GM18861 (cell line): ENCODE results near the gene UBE2L3.
A peak's percentile ranks its signal among the peaks of the same experiment; 100 is the strongest.
"Not testable (repeated sequence)": the region's sequence is repeated elsewhere in the genome, so short reads cannot be mapped to it uniquely, and the experiment has no call there.

Source experiments
- ATAC-seq: cut with Tn5 transposase; IDR thresholded peaks from one replicate; pipeline ENCODE4 v1.9.1; 2021; ENCODE audit not compliant: unreplicated experiment

Gene UBE2L3

GRCh38 chr22:21626073-21626734, 58.7 kb downstream of the UBE2L3 start:
- no peak for ATAC-seq

GRCh38 chr22:21626735-21627469, 59.4 kb downstream of the UBE2L3 start:
- ATAC-seq = no peak

- no peak for ATAC-seq
Measured at GRCh38 chr22:21628386-21629254, 61.1 kb downstream of the UBE2L3 start.

GRCh38 chr22:21629255-21630149, 62.0 kb downstream of the UBE2L3 start, which contains the start of gene YDJC:
Gene YDJC (minus strand): TSS chr22:21630022. CDS start chr22:21630014, 8 bp downstream.
- ATAC-seq = peak; percentile 66

- no peak for ATAC-seq
Measured at GRCh38 chr22:21631025-21631424, 63.5 kb downstream of the UBE2L3 start.

- no peak for ATAC-seq
Measured at GRCh38 chr22:21632237-21632895, 64.9 kb downstream of the UBE2L3 start, which contains the start of gene CCDC116. Gene CCDC116 (plus strand): TSS chr22:21632760. CDS start chr22:21633182, 422 bp downstream.

GRCh38 chr22:21632931-21633330, 65.4 kb downstream of the UBE2L3 start:
- ATAC-seq = no peak

GRCh38 chr22:21633481-21633880, 66.0 kb downstream of the UBE2L3 start:
- ATAC-seq = no peak

- no peak for ATAC-seq
Measured at GRCh38 chr22:21634081-21634480, 66.6 kb downstream of the UBE2L3 start.

- no peak for ATAC-seq
Measured at GRCh38 chr22:21634844-21635243, 67.3 kb downstream of the UBE2L3 start.

- no peak for ATAC-seq
Measured at GRCh38 chr22:21635771-21636510, 68.4 kb downstream of the UBE2L3 start.

- ATAC-seq = no peak
Measured at GRCh38 chr22:21636629-21637218, 69.2 kb downstream of the UBE2L3 start.

GRCh38 chr22:21637450-21637849, 69.9 kb downstream of the UBE2L3 start:
- not testable (repeated sequence) for ATAC-seq

- ATAC-seq = no peak
Measured at GRCh38 chr22:21639359-21639758, 71.8 kb downstream of the UBE2L3 start.

- ATAC-seq = no peak
Measured at GRCh38 chr22:21640810-21641209, 73.3 kb downstream of the UBE2L3 start.

- ATAC-seq = no peak
Measured at GRCh38 chr22:21641417-21641788, 73.9 kb downstream of the UBE2L3 start.

GRCh38 chr22:21641789-21642583, 74.5 kb downstream of the UBE2L3 start, which contains the start of gene SDF2L1:
Gene SDF2L1 (plus strand): TSS chr22:21642302. CDS start chr22:21642337, 35 bp downstream.
- peak; percentile 91 for ATAC-seq
